OCI-LY7 (cell line): ENCODE data around the gene FBLN1.

ENCODE experiments used
- CTCF ChIP-seq: fragments of 200-600 bp; sonication (generic); conservative IDR thresholded peaks from 2 replicates; pipeline ENCODE4 v1.5.1; 2014; ENCODE audit warnings: mild to moderate bottlenecking, antibody characterized with exemption, low read length, moderate library complexity, mixed read lengths
- EZH2phosphoT487 ChIP-seq: fragments of 200-600 bp; sonication (generic); IDR thresholded peaks from 2 replicates; pipeline ENCODE4 v1.6.1; 2018; ENCODE audit warnings: low read depth, borderline replicate concordance, mild to moderate bottlenecking, mixed run types, antibody characterized with exemption, low read length, moderate library complexity, mixed read lengths

DNA sequence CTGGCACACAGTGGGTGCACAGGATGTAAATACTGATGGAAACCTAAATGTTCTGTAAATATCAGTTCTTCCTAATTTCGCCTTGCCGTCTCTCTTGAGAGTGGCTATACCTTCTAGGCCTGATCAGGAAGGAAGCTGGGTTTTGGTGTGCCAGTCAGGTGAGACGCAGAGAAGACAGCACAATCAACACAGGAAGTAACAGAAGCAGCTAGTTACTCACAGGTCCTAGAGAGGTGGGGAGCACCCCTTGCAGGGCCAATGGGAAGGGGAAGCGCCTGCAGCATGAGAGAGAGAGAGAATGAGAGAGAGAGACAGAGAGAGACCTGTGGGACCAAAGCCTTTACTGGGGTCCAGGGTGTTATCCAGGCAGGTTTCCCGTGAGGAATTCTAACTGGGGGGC is 80.8 kb downstream of the FBLN1 start:
- TF ChIP-seq CTCF, result no peak
- TF ChIP-seq EZH2phosphoT487, result no peak
